Measurements from ENCODE around the gene C22orf39. TPM values are rescaled to one million over a fixed set of nuclear protein-coding genes. Genes with fewer than 3 reads are reported as not detected.

C22orf39 gene
- total and polyA plus RNA-seq, 4 donors: 11.3 to 22.4 (median 13.5) TPM

DNA sequence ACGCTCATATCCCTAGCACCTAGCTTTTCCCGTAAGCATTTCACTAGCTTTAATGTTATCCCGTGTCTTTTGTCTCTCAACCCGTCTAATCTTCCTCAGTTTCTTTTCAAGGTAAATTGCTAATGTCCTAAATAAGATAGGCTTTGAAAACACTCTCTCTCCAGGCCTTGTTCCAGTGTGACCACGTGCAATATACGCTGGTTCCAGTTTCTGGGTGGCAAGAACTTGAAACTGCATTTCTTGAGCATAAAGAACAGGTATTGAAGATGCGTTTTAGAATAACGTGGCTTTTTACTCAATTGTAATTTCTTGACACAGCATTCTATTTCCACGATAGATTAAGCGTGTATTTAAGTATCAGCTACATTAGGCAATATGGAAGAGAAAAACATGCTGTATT lies 33.3 kb upstream of the C22orf39 start:
- Histone ChIP-seq H3K27ac (ENCODE audit: low read depth in 1 of 2, low read length in 2 of 2) (no peak overlapping the region), H3K9ac (ENCODE audit: low read depth in 1 of 2, low read length in 2 of 2) (no peak overlapping the region)

DNA sequence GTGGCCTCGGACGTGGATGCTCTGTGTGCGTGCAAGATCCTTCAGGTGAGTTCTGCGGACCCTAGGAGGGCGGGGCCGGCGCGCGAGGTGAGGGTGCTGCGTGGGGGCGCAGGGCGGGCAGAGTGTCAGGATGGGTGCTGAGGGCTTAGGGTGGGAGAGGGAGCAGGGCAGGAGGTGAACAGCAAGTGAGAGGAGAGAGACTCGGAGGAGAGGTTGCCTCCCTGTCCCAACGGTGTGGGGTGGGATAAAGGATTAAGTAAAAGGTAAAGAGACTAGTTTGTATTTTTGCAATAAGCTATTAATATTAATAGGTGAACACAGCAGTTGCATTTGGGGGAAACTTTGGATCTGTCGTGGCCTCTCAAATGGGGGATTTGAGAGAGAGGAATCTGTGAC lies 32.7 kb upstream of the C22orf39 start:
- Histone ChIP-seq H3K9ac (ENCODE audit: low read depth in 1 of 2, low read length in 2 of 2) (no peak overlapping the region), H3K27me3 (ENCODE audit: control insufficient read depth in 4 of 4, insufficient read depth in 4 of 4, low read length in 3 of 4) (no peaks in the 10 kb centered on the region), H3K4me3 (ENCODE audit: low read depth in 1 of 3, low read length in 3 of 3) (peak overlapping the region in 2 of 3 donors; percentile 5 to 45), H3K27ac (ENCODE audit: low read depth in 1 of 2, low read length in 2 of 2) (no peak overlapping the region), H3K4me1 (ENCODE audit: control insufficient read depth in 4 of 4, insufficient read depth in 4 of 4, low read length in 3 of 4) (peaks cover 3 to 21% (median 17%) of the 10 kb centered on the region in 4 donors), H3K9me3 (ENCODE audit: control insufficient read depth in 4 of 4, low read length in 3 of 4) (no peaks in the 10 kb centered on the region), H3K36me3 (ENCODE audit: control insufficient read depth in 4 of 4, insufficient read depth in 3 of 4, low read depth in 1 of 4, low read length in 3 of 4) (peaks cover 0 to 4% (median under 1%) of the 10 kb centered on the region in 4 donors)
- no peak for DNase-seq (ENCODE audit: low spot score)
- TF ChIP-seq HNF4G (IDR thresholded peaks at IDR 0.05) (no peak), NR2F2 (IDR thresholded peaks at IDR 0.05) (no peak), SP1 (IDR thresholded peaks at IDR 0.05) (no peak), TAF1 (conservative IDR thresholded peaks at IDR 0.05) (no peak), HNF4A (conservative IDR thresholded peaks at IDR 0.05) (no peak), GABPA (IDR thresholded peaks at IDR 0.05 in 1 of 2, conservative IDR thresholded peaks at IDR 0.05 in 1 of 2) (no peak)
- TF ChIP-seq, protein P1, sequence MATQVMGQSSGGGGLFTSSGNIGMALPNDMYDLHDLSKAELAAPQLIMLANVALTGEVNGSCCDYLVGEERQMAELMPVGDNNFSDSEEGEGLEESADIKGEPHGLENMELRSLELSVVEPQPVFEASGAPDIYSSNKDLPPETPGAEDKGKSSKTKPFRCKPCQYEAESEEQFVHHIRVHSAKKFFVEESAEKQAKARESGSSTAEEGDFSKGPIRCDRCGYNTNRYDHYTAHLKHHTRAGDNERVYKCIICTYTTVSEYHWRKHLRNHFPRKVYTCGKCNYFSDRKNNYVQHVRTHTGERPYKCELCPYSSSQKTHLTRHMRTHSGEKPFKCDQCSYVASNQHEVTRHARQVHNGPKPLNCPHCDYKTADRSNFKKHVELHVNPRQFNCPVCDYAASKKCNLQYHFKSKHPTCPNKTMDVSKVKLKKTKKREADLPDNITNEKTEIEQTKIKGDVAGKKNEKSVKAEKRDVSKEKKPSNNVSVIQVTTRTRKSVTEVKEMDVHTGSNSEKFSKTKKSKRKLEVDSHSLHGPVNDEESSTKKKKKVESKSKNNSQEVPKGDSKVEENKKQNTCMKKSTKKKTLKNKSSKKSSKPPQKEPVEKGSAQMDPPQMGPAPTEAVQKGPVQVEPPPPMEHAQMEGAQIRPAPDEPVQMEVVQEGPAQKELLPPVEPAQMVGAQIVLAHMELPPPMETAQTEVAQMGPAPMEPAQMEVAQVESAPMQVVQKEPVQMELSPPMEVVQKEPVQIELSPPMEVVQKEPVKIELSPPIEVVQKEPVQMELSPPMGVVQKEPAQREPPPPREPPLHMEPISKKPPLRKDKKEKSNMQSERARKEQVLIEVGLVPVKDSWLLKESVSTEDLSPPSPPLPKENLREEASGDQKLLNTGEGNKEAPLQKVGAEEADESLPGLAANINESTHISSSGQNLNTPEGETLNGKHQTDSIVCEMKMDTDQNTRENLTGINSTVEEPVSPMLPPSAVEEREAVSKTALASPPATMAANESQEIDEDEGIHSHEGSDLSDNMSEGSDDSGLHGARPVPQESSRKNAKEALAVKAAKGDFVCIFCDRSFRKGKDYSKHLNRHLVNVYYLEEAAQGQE (IDR thresholded peaks at IDR 0.05): no peak
- under 1% methylated on average over 15 of the region's 15 CpGs for WGBS

More for the DNA sequence above, 33.3 kb upstream of the C22orf39 start:
- Histone ChIP-seq H3K9me3 (ENCODE audit: control insufficient read depth in 4 of 4, low read length in 3 of 4) (no peaks in the 10 kb centered on the region), H3K4me3 (ENCODE audit: low read depth in 1 of 3, low read length in 3 of 3) (no peak overlapping the region), H3K27me3 (ENCODE audit: control insufficient read depth in 4 of 4, insufficient read depth in 4 of 4, low read length in 3 of 4) (no peaks in the 10 kb centered on the region), H3K4me1 (ENCODE audit: control insufficient read depth in 4 of 4, insufficient read depth in 4 of 4, low read length in 3 of 4) (peaks cover 3 to 21% (median 17%) of the 10 kb centered on the region in 4 donors), H3K36me3 (ENCODE audit: control insufficient read depth in 4 of 4, insufficient read depth in 3 of 4, low read depth in 1 of 4, low read length in 3 of 4) (peaks cover 0 to 2% (median 0%) of the 10 kb centered on the region in 4 donors)
- TF ChIP-seq SP1 (IDR thresholded peaks at IDR 0.05): no peak
- TF ChIP-seq TAF1 (conservative IDR thresholded peaks at IDR 0.05): no peak
- 70% methylated on average over 10 of the region's 10 CpGs for WGBS
- no peak for DNase-seq (ENCODE audit: low spot score)

DNA sequence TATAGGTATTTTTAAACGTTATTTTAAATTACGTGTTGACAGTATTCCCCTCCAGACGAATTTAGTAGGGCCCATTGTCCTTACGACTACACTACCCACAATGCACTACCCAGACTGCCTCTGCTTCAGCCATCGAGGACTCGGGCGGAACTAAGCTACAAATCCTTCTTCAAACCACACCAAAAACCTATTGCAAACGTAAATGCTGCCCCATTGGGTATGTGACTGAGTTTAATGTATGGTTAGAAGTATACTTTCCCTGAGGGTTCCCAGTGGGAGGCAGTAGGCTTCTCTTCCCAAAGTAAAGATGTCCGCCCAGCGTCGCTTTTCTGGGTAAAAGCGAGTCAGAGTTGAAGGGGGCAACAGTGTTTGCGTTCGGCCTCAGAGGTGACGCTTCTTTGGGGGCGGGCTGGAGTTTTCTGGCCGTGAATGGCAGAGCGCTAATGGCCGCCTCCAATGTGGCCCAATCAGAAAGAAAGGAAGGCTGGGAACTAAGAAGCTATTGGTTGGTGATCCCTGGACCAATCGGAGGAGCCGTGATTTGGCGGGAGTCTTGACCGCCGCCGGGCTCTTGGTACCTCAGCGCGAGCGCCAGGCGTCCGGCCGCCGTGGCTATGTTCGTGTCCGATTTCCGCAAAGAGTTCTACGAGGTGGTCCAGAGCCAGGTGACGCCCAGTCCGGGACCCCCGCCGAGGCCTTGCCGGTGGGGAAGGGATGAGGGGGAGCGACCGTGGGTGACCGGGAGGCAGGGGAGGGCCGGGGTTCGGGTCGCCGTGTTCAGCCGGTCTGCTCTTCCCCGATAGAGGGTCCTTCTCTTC lies 32.1 kb upstream of the C22orf39 start, which contains the start of gene CDC45:
CDC45 (plus strand) TSS at position 566 of the 818 bp plus-strand sequence; CDS start at position 615, 49 bp downstream.
- WGBS: under 1% methylated on average over 50 of the region's 50 CpGs
- H3K4me1 ChIP-seq (ENCODE audit: control insufficient read depth in 4 of 4, insufficient read depth in 4 of 4, low read length in 3 of 4): peaks cover 3 to 21% (median 17%) of the 10 kb centered on the region in 4 donors
- peak within 1 kb of the TSS; percentile 96 to 100 for H3K27ac ChIP-seq (ENCODE audit: low read depth in 1 of 2, low read length in 2 of 2)
- H3K9me3 ChIP-seq (ENCODE audit: control insufficient read depth in 4 of 4, low read length in 3 of 4): no peaks in the 10 kb centered on the region
- peak within 1 kb of the TSS; percentile 89 to 99 for H3K9ac ChIP-seq (ENCODE audit: low read depth in 1 of 2, low read length in 2 of 2)
- H3K36me3 ChIP-seq (ENCODE audit: control insufficient read depth in 4 of 4, insufficient read depth in 3 of 4, low read depth in 1 of 4, low read length in 3 of 4): peaks cover 0 to 8% (median 4%) of the 10 kb centered on the region in 4 donors
- no peaks in the 10 kb centered on the region for H3K27me3 ChIP-seq (ENCODE audit: control insufficient read depth in 4 of 4, insufficient read depth in 4 of 4, low read length in 3 of 4)
- peak within 1 kb of the TSS; percentile 89 to 98 (median 98) for H3K4me3 ChIP-seq (ENCODE audit: low read depth in 1 of 3, low read length in 3 of 3)
- DNase-seq (ENCODE audit: low spot score): peak; percentile 92
- TF ChIP-seq EGR1 (IDR thresholded peaks at IDR 0.05; ENCODE audit: low read depth in 2 of 2) (peak; percentile 61 to 63), RAD21 (IDR thresholded peaks at IDR 0.05) (peak in 1 of 2 donors; percentile 8), RXRA (IDR thresholded peaks at IDR 0.05) (peak; percentile 69 to 76), FOXA2 (IDR thresholded peaks at IDR 0.05) (no peak), ZBTB33 (IDR thresholded peaks at IDR 0.05) (peak; percentile 63), FOXA1 (IDR thresholded peaks at IDR 0.05) (peak; percentile 18), NR2F2 (IDR thresholded peaks at IDR 0.05) (peak; percentile 89), JUND (IDR thresholded peaks at IDR 0.05) (peak in 1 of 2 donors; percentile 66), HNF4A (conservative IDR thresholded peaks at IDR 0.05) (peak in 1 of 2 donors; percentile 28), TAF1 (conservative IDR thresholded peaks at IDR 0.05) (peak; percentile 60)
- TF ChIP-seq, protein P2, sequence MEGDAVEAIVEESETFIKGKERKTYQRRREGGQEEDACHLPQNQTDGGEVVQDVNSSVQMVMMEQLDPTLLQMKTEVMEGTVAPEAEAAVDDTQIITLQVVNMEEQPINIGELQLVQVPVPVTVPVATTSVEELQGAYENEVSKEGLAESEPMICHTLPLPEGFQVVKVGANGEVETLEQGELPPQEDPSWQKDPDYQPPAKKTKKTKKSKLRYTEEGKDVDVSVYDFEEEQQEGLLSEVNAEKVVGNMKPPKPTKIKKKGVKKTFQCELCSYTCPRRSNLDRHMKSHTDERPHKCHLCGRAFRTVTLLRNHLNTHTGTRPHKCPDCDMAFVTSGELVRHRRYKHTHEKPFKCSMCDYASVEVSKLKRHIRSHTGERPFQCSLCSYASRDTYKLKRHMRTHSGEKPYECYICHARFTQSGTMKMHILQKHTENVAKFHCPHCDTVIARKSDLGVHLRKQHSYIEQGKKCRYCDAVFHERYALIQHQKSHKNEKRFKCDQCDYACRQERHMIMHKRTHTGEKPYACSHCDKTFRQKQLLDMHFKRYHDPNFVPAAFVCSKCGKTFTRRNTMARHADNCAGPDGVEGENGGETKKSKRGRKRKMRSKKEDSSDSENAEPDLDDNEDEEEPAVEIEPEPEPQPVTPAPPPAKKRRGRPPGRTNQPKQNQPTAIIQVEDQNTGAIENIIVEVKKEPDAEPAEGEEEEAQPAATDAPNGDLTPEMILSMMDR (IDR thresholded peaks at IDR 0.05; ENCODE audit: low read depth, low read length, missing input control): no peak
- TF ChIP-seq, protein P1 (IDR thresholded peaks at IDR 0.05): no peak

Measured in liver (tissue), 9 donors.